GM19099 (cell line): ENCODE measurements around the gene PRSS21.

Source experiments
- POLR2A ChIP-seq: IDR thresholded peaks from 3 replicates; pipeline ENCODE4 v1.6.1; 2011; ENCODE audit warnings: low read depth; ENCODE audit not compliant: insufficient read length; ENCODE audit errors: extremely low read depth

PRSS21 gene

GRCh38 chr16:2821487-2822157 lies 4.6 kb downstream of the PRSS21 start:
- TF ChIP-seq POLR2A: no peak

DNA sequence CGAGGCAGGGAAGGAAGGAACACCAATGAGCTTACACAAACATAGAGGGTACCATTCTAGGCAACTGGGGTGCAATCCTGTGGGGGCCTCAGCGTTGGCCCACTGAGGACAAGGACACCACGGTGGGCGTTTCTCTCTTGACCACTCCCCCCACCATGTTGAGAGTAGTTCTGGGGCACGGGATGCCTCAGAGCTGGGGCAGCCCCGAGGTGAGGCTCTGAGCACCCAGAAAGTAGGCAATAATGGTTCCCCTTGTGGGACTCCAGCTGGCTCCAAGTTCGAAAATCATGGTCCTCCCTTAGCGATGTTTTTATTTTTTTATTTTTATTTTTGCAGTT lies 5.1 kb downstream of the PRSS21 start:
- no peak for TF ChIP-seq POLR2A

- TF ChIP-seq POLR2A: no peak
These were observed 5.5 kb downstream of the PRSS21 start for GRCh38 chr16:2822496-2822895.

GRCh38 chr16:2824626-2825025 lies 7.6 kb downstream of the PRSS21 start:
- TF ChIP-seq POLR2A: no peak

DNA sequence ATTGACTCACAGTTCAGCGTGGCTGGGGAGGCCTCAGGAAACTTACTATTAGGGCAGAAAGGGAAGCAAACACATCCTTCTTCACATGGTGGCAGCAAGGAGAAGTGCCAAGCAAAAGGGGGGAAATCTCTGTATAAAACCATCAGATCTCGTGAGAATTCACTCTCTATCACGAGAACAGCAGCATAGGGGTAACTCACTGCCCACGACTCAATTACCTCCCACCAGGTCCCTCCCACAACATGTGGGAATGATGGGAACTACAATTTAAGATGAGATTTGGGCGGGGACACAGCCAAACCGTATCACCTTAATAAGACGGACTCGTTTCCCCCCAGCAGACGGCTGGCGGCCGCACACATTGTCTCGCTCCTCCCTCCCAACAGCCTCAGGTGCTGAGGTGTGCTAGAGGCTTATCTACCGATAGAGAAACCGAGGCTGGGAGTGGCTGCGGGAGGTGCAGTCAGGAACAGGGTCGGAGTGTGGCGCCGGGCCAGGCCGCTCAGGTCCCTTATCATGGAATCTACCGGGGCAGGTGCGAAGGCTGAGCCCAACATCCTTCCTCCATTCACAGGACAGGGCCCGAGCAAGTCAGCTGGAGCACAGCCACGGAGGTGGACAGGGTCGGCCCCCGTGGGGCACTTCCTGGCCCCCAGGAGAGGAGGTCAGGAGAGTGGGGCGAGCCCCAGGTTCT lies 8.2 kb downstream of the PRSS21 start:
- TF ChIP-seq POLR2A: no peak

DNA sequence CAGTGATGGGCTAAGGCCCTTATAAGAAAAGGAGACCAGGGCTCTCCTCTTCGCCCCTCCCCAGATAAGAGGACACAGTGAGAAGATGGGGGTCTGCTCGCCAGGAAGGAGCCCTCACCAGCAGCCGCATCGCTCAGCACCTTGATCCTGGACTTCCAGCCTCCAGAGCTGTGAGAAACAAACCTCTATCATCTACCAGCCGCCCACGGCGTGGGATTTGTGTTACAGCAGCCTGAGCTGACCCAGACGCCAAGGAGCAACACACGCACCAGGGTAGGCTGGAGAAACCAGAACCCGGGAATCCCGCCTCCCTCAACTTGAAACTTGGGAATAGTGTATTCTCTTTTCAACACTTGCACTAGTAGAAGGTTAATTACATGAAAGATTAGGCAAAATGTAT lies 8.9 kb downstream of the PRSS21 start:
- TF ChIP-seq POLR2A: no peak

GRCh38 chr16:2826591-2827373 lies 9.7 kb downstream of the PRSS21 start:
- no peak for TF ChIP-seq POLR2A

DNA sequence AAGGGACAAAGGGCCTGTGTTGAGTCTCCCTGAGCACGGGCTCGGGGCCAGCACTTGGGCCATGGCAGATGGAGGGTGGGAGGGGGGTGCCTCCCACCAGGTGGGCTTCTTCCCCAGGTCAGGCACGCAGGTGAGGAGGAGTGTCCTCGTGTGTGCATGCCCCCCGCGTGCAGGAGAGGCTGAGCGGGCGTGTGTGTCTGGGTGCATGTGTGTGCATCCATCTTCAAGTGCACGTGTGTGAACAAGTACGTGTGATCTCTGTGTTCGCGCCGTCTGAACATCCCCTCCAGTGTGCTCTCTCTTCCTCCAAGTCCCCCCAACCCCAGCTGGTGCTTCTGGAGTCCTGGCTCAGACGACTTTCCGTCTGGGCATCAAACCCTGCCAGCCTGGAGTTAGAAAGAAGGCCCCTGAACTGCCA lies 10.3 kb downstream of the PRSS21 start:
- no peak for TF ChIP-seq POLR2A

GRCh38 chr16:2827831-2828520 lies 10.9 kb downstream of the PRSS21 start:
- TF ChIP-seq POLR2A: no peak

GRCh38 chr16:2828521-2828840 lies 11.4 kb downstream of the PRSS21 start:
- no peak for TF ChIP-seq POLR2A

- no peak for TF ChIP-seq POLR2A
These were observed 11.9 kb downstream of the PRSS21 start for GRCh38 chr16:2828876-2829430.

- no peak for TF ChIP-seq POLR2A
These were observed 12.7 kb downstream of the PRSS21 start, which contains the start of gene ZG16B for GRCh38 chr16:2829501-2830354. ZG16B (plus strand) TSS chr16:2830303; CDS start chr16:2830442, 139 bp downstream.

DNA sequence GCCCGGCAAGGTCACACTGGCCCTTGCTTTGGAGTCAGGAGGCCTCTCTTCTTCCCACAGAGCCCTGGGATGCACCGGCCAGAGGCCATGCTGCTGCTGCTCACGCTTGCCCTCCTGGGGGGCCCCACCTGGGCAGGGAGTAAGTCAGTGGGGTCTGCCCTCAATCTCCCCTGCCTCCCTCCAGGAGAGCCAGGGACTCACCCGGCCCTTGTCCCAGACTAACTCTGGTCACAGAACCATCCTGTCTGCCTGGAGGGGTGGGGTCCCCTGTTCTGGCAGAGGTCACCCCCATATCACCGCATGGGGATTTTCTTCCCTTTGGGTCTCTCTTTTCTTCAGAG lies 13.3 kb downstream of the PRSS21 start:
- TF ChIP-seq POLR2A: no peak

GRCh38 chr16:2831203-2831602 lies 14.2 kb downstream of the PRSS21 start:
- TF ChIP-seq POLR2A: no peak

DNA sequence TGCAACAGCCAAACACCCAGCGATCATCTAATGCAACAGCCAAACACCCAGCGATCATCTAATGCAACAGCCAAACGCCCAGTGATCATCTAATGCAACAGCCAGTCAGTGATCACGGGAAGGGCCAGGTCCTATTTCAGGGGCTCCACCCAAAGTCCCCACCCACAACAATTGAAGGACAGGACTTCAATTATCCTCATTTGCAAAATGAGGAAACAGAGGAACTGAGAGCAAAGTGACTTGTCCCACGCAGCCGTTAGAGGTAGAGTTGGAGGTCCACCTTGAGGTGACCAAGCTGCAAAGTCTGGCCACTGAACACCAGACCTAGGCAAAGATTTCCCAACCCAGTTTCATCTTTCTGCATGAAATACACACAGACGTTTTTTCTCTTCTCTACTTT lies 16.7 kb downstream of the PRSS21 start:
- no peak for TF ChIP-seq POLR2A

DNA sequence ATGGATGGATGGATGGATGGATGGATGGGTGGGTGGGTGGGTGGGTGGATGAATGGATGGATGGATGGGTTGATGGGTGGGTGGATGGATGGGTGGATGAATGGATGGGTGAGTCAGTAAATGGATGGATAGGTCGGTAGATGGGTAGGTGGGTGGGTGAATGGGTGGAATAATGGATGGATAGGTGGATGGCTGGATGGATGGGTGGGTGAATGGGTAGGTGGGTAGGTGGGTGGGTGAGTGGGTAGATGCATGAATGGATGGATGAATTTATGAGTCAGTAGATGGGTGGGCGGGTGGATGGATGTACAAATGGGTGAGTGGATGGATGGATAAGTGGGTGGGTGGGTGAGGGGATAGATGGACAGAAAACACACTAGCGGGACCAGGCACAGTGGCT lies 17.9 kb downstream of the PRSS21 start:
- no peak for TF ChIP-seq POLR2A
